A204.1 (cell line): ENCODE data around the gene CTBP1.
"Not testable (repeated sequence)": the region's sequence is repeated elsewhere in the genome, so short reads cannot be mapped to it uniquely, and the experiment has no call there.

Experiments used
- FAIRE-seq: peaks from 2 replicates; lab custom pipeline; 2012; peaks lifted over from hg19 to GRCh38; lab: Jason Lieb, UNC

The CTBP1 gene

DNA sequence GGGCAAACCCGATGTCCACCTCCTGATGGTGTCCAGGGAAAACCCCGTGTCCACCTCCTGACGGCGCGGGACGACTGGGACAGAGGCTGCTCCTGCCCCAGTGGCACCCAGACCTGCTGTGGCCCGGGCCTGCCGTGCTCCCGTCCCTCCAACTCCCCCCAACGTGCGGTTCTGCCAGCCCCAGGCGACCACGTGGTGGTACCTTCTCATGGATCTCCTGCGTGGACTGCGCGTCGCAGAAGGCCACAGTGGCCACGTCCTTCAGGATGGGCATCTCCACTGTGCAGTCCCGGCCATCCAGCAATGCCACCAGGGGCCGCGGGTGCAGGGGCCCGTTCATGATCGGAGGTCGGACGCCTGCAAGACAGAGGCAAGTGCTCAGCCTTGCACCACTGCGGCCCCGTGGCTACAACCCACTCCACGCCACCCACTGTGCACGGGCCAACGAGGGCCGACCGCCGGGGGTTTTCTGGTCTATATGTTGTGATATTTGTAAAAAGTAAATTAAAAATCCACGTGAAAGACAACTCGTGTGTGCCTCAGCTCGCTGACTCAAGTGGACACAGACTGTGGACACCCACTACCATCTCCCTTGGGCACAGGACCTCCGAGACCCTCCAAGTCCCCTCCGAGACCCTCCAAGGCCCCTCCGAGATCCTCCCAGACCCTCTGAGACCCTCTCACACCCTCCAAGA, 10.8 kb downstream of the CTBP1 start:
- FAIRE-seq, result no peak

DNA sequence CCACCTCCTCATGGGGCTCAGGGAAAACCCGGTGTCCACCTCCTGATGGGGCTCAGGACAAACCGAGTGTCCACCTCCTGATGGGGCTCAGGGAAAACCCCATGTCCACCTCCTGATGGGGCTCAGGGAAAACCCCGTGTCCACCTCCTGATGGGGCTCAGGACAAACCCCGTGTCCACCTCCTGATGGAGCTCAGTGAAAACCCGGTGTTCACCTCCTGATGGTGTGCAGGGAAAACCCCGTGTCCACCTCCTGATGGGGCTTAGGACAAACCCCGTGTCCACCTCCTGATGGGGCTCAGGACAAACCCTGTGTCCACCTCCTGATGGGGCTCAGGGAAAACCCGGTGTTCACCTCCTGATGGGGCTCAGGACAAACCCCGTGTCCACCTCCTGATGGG, 11.7 kb downstream of the CTBP1 start:
- FAIRE-seq, result not testable (repeated sequence)

DNA sequence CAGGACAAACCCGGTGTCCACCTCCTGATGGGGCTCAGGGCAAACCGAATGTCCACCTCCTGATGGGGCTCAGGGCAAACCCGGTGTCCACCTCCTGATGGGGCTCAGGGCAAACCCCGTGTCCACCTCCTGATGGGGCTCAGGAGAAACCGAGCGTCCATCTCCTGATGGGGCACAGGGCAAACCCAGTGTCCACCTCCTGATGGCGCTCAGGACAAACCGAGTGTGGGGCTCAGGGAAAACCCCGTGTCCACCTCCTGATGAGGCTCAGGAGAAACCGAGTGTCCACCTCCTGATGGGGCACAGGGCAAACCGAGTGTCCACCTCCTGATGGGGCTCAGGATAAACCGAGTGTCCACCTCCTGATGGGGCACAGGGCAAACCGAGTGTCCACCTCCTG, 12.1 kb downstream of the CTBP1 start:
- not testable (repeated sequence) for FAIRE-seq

DNA sequence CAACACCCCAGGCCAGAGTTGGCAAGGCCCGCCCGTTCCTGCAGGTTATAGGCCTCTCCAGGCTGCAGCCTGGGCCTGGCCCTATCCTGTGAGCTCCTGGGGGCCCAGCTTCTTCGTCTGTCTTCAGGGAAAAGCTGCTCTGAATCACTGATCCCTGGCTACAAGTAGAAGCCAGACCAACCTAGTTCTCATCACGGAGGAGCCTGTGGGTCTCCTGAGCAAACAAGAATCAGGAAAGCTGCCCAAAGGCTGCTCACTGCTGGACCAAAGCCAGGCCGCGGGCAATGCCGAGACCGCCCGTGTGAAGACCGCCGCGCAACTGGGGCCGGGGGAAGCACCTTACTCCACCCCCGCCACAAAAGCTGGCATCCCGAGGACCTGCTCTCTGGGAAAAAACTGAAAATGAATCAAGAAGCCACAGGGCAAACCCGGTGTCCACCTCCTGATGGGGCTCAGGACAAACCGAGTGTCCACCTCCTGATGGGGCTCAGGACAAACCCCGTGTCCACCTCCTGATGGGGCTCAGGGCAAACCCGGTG, 12.8 kb downstream of the CTBP1 start:
- FAIRE-seq, result no peak

DNA sequence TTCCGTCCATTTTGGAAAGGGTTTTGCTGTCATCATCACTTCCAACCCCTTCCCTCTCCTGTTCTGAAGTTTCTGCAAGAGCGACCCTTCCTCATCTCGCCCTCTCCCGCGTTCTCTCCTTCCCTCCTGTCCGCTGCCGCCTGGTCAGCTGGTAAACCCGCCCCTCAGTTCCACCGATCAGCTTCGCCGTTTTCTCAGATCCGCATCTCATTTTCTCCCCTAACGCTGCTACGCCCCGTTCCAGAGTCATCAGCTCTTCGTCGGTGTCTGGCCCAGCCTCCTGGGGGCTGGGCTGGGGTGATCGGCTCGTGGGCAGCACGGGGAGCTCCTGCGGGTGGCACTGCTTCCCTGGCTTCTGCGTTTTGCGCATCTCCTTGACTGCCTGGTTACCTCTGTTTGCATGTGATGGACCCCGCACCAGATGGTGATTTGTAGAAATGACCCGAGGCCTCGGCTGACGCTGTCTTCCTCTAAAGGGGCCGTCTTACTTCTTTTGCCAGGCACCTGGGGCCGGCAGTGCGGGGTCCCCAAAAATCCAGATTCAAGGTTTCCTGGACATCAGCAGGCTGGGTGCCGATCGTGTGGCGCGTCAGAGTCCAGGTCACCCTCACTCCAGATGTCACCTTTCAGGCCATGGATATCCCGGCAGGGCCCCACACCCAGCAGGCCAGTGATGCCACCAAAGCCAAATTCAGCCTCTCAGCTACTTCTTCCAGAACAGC, 13.4 kb downstream of the CTBP1 start:
- no peak for FAIRE-seq

DNA sequence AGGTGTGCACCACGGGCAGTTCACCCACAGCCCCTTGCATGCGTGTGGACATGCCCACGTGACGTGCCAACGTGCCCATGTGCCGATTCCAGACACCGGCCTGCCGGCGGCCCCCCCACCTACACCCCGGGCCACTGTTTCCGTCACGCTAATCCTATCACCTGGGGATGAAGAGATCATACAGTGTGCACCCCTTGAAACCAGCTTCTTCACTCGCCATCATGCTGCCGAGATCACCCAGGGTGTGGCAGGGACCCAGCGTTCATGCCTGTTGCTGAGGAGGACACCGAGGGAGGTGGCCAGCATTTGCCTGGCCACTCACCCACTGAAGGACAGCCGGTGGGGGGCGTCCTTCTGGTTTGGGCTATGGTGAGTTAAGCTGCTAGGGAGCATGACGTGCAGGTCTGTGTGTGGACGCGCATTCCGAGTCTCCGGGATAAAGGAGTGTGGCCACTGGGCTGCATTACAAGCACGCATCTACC, 14.1 kb downstream of the CTBP1 start:
- no peak for FAIRE-seq

DNA sequence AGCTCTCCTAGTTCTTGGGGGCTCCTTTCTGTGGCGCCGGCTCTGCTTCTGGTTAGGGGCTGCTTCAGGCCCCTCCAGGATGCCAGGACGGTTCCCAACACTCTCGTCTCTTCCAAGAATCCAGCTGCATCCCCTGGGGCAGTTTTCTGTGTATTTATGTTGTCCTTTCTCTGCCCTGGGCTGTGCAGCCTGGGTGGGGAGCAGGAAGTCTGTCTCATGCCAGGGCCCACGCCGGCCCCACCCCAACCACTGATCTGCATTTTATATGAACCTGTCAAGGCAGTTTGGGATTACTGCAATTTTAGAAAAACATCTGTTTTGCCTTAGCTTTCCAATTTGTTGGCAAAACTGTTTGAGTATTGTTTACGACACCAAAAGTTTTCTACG, 14.6 kb downstream of the CTBP1 start:
- no peak for FAIRE-seq

DNA sequence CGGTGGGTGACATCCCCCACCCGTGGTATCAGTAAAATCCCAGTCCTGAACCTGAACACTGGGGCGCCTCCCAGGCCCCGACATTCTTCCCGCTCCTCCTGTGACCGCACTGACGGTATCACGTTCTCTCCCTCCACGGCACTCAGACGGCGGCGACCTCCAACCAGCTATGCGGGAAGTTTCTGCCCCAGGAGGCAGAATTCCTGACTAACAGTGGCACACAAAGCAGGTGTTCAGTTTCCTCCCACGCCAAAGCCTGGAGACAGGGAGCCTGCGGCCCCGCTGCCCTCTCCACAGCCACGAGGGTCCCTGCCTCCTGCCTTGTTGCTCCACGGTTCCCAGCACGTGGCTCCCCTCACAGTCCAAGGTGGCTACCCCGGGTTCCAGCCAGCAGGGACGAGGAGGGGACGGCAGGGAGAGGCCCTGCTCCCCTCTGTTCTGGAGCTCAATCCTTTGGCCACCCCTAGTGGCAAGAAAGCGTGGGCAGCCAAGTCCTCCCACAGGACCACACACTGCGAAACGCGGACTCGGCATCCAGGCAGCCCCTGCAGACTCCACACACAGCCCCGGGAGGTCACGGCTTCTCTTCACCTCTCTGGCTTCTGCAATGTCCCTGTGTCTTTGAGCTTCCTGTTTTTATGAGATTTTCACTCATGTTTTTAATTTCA, 15.2 kb downstream of the CTBP1 start:
- FAIRE-seq, result no peak

DNA sequence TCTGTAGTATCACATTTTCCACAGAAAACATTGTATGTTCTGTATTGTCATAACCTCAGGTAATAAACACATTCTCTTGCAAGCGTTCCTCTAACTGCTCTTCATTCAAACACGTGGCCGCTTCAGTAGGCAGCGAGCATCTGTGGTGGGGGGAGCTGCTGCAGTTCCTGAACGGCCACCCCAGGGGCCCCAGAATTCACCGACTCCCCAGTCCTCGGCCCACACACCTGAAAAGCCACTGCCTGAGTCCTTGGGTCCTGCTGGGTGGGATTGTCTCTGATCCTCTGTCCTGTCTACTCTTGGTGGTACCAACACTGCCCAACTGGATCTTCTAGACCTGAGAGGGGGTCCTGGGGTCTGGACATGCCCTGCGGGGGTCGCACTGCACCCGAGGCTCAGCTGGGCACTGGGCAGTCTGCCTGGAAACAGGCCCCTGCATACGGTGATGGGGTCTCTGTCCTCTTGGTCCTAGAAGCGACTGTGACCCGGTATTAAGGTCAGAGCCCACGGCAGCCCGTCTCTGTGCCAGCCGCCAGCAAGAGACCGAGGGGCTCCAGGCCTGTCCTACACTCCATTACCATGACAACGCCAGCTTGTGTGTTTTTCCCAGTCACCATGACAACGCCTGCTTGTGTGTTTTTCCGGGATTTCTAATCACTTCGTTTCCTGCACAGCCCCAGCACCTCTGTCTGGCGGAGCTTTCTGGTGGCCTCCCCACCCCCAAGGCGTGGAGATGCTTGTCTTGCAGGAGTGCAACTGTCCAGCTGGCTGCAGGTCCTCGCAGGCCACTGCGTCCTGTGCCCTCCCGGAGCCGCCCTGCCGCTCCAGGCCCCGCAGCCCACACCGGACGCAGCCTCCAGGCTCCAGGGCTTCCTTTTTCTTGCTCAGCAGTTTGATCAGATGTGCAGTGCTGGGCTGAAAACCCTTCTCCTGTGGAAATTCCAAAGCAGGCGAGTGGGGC, 16.0 kb downstream of the CTBP1 start:
- FAIRE-seq, result no peak

DNA sequence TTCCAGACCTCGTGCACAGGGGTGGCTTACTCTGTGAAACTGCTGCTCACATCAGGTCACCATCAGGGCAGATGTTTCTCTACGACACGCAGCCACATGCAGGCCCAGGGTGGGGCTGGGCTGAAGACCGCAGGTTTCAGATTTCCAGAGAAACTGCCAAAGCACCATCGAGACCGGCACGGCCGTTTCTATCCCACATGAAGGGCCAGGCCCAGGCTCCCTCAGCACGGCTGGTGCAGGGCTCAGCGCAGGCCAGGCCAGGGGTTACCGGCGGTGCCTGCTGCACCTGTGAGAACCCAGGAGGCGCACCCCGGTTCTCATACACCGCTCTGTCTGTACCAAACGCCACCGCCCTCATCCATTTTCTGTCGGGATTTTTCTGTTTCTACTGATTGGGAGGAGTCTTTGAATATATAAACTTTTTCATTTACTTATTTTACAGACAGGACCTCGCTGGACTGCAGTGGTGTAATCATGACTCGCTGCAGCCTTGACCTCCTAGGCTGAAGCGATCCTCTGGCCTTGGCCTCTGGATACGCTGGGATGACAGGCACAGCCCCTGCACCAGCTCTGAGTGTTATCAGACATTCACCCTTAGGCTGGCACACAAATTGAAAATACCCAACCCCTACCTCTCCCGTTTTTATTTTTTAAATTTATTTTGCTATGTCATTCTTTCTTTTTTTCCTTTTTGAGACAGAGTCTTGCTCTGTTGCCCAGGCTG, 17.1 kb downstream of the CTBP1 start:
- no peak for FAIRE-seq

DNA sequence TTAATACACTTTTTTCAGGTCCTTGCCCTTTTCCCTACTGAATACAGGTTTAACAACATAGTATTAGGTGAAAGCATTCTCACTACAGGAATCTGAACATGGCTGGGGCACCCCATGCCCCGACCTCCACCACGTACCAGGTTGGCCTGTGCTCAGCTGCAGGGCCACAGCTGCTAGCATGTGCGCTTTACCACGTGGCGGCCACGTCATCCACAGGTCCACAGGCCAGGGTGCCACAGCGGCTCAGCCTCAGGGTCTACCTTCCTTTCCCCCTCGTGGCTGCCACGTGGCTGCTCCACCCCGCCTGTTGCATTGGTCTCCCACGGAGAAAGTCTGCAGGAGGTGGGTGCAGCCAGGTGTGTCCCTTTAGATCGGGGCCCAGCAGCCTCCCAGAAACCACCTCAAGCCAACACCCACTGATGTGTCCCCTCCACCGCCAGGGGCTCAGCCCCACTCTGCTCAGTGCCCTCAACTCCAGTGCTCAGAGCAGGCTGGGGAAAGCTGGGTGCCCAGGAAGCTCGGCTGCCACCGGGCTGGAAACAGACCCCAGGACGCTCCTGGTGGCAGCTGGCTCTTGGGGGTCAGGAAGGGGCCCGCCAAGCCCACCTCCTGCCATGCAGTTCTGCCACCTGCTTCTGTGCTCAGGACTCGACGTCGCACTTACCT, 17.8 kb downstream of the CTBP1 start:
- no peak for FAIRE-seq

DNA sequence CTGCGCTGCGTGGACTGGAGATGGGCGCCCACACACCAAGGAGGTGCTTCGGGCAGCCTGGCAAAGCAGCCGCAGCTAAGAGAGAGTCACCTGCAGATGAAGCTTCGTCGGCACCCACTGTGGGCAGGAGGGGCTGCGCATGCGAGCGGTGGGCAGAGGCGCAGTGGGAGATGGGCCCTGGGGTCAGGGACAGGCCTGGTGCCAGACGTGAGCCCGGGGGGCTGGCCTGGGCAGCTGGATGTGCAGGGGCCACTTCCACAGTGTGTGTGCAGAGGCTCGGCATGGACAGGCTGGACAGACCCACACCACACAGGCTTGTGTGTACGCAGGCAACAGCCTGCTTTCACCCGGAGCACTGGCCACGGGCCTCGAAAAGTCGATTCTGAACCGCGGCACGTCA, 18.6 kb downstream of the CTBP1 start:
- FAIRE-seq, result no peak

DNA sequence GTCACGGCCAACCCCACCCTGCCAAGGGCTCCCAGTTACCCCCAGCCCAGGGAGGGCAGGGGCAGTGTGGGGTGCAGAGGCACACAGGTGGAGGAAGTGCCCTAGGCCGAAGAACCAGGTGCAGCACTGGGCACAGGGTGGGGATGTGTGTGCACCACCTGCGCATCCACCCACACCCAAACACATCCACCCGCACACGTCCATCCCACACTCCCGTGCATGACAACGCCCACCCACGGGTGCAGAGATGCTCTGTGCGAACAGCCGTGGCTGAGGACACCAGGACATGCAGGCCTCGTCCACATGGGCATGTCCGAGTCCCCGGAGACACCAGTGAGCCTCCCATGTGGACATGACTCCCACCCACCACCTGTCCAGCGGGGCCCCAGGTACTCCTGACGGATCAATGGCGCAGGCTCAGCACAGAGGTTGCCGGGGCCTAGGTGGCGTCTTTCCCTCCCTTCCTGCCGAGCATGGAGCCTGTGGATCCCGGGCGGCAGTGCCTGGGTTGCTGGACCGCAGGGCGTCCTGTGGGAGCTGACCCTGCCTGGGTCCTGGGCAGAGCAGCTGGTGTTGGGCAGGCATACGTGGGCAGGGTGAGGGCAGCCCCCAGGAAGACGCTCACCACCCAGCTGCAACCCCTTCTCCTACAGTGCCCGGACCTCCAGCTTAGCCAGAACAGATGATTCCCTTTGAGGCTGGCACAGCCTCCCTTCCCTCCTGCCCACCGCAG, 19.6 kb downstream of the CTBP1 start:
- no peak for FAIRE-seq

DNA sequence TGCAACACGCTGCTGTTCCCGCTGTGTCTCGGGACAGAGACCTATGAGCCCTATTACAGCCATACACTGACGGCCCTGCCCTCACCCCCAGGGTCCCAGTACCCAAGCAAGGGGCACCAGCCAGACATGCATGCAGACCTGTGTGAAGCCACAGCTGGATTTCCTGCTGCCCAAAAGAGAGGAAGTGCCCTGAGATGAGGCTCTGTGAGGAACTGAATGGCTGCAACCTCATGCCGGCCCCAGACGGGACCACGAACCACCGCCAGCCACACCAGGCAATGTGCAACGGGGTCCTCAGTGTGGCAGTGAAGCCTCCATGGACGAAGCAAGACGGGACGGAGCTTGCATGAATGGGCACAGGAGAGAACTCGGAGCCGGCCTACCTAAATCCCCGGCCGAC, 21.1 kb downstream of the CTBP1 start:
- FAIRE-seq, result no peak

DNA sequence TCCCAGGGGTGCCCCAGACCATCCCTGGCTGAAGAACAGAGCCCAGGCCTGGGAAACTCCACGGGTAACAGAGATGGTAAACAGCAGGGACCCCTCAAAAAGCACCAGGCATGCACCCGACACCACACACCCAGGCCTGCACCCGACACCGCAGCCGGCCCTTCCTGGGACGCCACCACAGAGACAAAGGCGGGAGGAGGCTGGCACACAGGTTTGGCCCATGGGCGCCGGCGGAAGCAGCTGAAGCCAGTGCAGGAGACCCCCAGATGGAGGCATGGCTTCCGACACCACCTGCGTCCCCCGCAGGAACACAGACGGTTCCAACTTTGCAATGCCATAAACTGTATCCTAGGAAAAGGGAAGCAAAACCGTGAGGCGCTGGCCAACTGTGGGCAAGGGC, 22.3 kb downstream of the CTBP1 start:
- no peak for FAIRE-seq

DNA sequence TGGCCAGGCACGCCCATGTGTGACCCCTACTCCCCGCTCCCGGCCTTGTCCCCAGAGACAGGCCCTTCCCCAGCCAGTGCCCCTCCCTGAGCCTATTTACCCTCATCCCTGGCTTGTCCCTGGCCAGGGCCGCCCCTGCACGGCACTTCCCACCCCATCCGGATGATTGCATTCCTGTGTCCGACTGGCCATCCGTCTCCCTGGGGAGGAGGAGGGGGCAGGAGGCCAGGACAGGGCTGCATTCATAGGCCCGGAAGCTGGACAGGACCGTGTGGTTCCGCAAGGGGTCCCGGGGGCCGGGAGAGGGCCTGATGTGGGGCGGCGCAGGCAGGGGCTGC, 22.8 kb downstream of the CTBP1 start:
- FAIRE-seq, result no peak

DNA sequence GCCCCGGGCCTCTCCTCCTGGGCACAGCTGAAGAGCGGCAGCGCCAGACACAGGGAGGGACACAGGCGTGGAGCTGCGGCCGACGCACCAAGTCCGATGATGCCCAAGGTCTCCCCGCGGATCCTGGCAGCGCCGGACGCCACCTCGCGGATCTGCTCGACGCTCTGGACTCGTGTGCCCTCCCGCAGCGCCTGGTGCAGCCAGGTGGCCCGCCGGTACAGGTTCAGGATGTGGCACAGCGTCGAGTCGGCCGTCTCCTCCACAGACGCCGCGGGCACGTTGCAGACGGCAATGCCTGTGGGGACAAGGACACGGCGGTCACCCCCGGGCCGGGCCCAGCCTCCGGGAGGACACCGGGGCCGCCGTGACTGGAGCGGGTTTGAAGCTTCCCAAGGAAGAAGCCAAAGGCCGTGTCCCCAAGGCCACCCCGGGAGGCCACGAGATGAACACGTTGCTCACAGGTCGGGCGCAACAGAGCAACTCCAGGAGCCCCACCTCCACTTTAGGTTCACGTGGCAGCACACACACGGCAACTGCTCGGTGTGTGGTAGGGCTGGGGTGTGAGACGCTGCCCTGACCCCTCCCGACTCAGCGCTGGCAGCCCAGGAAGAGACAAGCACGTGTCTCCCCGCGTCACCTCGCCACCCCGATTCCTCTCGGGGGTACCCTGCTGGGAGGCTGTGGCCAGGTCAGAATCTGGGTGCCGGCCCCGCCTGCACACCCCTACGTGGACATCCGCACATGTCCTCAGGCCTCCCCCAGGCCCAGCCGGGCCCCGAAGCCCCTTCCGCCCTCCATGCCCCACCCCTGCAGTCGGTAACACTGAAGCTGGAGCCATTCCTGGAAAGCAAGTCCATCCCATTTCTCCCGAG, 23.4 kb downstream of the CTBP1 start:
- no peak for FAIRE-seq

DNA sequence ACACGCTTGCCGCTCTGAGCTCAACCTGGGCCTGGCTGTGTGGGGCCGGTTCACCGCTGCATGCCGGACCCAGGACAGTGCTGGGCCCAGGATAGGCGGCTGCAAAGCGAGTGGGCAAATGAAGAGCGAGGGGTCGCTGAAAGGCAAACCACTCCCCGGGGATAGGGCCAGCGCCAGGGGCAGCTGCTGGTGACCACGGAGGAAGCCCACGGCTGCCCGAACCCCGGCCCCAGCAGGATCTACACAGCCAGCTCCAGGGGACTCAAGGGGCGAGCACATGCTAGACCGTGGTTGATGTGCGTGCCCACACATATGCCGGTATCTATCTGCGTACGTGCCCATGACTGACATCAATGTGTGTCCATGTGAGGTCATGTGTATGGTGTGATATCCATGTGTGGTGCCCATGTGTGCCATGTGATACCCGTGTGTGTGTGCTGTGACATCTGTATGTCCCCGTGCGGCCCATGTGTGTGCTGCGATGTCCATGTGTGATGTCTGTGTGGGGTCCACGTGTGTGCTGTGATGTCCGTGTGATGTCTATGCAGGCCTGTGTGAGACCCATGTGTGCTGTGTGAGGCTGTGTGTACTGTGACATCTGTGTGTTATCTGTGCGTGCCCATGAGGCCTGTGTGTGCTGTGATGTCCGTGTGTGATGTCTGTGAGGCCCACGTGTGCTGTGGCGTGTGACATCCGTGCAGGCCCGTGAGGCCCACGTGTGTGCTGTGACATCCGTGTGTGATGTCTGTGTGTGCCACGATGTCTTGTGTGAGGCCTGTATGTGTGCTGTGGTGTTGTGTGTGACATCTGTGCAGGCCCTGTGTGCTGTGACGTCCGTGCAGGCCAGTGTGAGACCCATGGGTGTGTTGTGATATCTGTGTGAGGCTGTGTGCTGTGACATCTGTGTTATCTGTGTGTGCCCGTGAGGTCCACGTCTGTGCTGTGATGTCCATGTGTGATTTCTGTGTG, 24.8 kb downstream of the CTBP1 start:
- FAIRE-seq, result no peak
